CD4-positive, alpha-beta T cell treated with Interferon gamma for 1 hour (primary cell): ENCODE data around the gene TBC1D1.

Experiments
- DNase-seq: peaks from one replicate; pipeline ENCODE4 v3.0.0-alpha.2; 2020

The TBC1D1 gene

GRCh38 chr4:38133711-38134480, 243.0 kb downstream of the TBC1D1 start:
- no peak for DNase-seq

- no peak for DNase-seq
Measured at GRCh38 chr4:38135201-38135600, 244.3 kb downstream of the TBC1D1 start.

GRCh38 chr4:38136604-38137003, 245.7 kb downstream of the TBC1D1 start:
- DNase-seq: no peak

GRCh38 chr4:38137080-38137479, 246.2 kb downstream of the TBC1D1 start:
- DNase-seq: no peak

- DNase-seq: no peak
Measured at GRCh38 chr4:38138363-38138762, 247.5 kb downstream of the TBC1D1 start.

- DNase-seq: no peak
Measured at GRCh38 chr4:38139187-38139586, 248.3 kb downstream of the TBC1D1 start.

GRCh38 chr4:38140643-38141203, 249.8 kb downstream of the TBC1D1 start:
- no peak for DNase-seq

GRCh38 chr4:38141808-38142500, 251.1 kb downstream of the TBC1D1 start:
- DNase-seq: no peak

- DNase-seq: no peak
Measured at GRCh38 chr4:38144031-38144430, 253.1 kb downstream of the TBC1D1 start.

GRCh38 chr4:38145033-38145678, 254.3 kb downstream of the TBC1D1 start:
- DNase-seq: no peak

- DNase-seq: no peak
Measured at GRCh38 chr4:38145741-38146140, 254.9 kb downstream of the TBC1D1 start.

- DNase-seq: no peak
Measured at GRCh38 chr4:38146383-38146782, 255.5 kb downstream of the TBC1D1 start.

- DNase-seq: no peak
Measured at GRCh38 chr4:38149472-38149996, 258.6 kb downstream of the TBC1D1 start.

- no peak for DNase-seq
Measured at GRCh38 chr4:38149997-38150671, 259.2 kb downstream of the TBC1D1 start.

GRCh38 chr4:38150766-38151165, 259.9 kb downstream of the TBC1D1 start:
- no peak for DNase-seq

GRCh38 chr4:38151873-38152272, 261.0 kb downstream of the TBC1D1 start:
- no peak for DNase-seq

- DNase-seq: no peak
Measured at GRCh38 chr4:38152305-38152704, 261.4 kb downstream of the TBC1D1 start.

GRCh38 chr4:38152721-38153386, 262.0 kb downstream of the TBC1D1 start:
- no peak for DNase-seq

- no peak for DNase-seq
Measured at GRCh38 chr4:38153387-38153760, 262.5 kb downstream of the TBC1D1 start.

- DNase-seq: no peak
Measured at GRCh38 chr4:38154252-38154651, 263.4 kb downstream of the TBC1D1 start.

GRCh38 chr4:38154681-38155588, 264.1 kb downstream of the TBC1D1 start:
- no peak for DNase-seq
